AG09319 (cell line): Measurements from ENCODE around the gene HOXA11.

Experiments
- DNase-seq: peaks from one replicate; pipeline ENCODE4 v3.0.0-alpha.2; 2010; ENCODE audit warnings: low read depth; ENCODE audit errors: extremely low read depth
- TF ChIP-seq, protein P1 (sequence below): IDR thresholded peaks from 2 replicates; pipeline ENCODE4 v1.5.1; 2011; ENCODE audit warnings: low read depth, mild to moderate bottlenecking, inconsistent platforms, low read length, moderate library complexity

HOXA11 gene

DNA sequence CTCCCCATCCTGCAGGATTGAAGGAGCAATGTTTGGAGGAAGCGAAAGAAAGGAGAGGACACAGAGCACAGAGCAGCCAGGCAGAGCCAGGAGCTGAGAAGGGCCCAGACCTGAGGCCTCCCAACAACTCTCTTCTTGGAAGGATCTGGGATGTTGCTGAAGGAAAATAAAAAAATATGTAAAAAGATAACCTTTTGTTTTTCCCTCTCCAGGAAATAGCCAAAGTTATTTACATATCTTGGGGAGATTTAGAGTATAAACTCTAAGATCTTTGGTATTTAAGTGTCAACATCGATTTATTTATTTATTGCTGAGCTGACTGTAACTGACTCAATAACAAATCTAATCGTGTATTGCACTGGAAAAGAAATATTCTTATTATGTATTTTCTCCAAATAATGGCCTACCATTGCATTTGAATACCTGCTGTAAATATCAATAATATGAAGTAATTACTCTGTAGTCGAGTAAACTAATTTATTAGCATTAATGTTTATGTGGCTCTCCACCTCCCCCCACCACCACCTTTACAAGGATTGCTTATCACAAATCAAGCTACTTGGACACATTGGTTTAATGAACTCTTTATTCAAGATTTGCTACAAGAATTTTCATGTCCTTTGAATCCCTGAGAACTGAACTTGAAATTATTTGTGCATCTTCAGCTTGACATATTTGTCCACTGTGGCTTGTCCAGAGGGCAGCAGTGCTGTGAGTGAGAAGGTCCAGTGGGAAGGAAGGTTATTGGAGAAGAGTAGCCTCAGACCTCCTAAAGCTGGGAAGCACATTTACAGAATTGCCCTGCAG lies 1.8 kb upstream of the HOXA11 start:
- TF ChIP-seq, protein P1, sequence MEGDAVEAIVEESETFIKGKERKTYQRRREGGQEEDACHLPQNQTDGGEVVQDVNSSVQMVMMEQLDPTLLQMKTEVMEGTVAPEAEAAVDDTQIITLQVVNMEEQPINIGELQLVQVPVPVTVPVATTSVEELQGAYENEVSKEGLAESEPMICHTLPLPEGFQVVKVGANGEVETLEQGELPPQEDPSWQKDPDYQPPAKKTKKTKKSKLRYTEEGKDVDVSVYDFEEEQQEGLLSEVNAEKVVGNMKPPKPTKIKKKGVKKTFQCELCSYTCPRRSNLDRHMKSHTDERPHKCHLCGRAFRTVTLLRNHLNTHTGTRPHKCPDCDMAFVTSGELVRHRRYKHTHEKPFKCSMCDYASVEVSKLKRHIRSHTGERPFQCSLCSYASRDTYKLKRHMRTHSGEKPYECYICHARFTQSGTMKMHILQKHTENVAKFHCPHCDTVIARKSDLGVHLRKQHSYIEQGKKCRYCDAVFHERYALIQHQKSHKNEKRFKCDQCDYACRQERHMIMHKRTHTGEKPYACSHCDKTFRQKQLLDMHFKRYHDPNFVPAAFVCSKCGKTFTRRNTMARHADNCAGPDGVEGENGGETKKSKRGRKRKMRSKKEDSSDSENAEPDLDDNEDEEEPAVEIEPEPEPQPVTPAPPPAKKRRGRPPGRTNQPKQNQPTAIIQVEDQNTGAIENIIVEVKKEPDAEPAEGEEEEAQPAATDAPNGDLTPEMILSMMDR, result no peak
- DNase-seq, result no peak

DNA sequence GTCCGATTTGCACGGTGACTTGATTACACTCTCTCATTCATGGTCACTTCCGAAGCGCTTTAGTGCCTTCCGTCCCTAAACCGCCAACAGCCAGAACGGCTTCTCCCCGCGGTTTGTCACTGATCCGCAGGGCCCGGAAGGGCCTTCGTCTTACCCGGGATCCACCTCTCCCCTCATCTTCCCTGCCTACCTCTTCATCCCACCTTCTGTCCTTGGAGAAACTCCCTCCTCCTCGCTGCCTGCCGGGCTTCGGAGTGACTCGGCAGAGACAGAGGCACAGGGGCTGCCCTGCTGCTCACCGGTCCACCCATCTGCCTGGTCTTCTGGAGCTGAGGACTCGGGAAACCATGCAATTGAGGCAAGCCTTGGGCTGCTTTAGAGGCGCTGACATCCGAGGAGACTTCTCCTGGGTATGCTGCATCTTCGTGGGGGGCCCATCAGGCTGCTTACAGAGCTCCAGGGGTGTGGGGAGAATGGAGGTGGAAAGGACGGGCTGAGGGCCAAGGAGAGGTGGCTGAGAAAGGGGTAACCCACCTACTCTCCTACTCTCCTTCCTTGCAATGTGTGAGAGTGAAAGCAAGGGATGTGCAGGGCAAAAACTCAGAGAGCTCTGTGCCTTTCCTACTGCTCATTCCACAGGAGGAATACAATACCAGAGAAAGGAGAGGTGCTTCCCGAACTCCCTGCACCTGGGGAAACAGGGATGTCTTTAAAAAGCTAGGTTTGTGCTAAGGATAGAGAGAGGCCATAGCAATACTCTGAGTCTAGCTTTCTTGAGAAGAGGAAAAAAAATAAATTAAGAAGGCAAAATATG lies 1.0 kb upstream of the HOXA11 start:
- TF ChIP-seq, protein P1, result no peak
- no peak for DNase-seq

DNA sequence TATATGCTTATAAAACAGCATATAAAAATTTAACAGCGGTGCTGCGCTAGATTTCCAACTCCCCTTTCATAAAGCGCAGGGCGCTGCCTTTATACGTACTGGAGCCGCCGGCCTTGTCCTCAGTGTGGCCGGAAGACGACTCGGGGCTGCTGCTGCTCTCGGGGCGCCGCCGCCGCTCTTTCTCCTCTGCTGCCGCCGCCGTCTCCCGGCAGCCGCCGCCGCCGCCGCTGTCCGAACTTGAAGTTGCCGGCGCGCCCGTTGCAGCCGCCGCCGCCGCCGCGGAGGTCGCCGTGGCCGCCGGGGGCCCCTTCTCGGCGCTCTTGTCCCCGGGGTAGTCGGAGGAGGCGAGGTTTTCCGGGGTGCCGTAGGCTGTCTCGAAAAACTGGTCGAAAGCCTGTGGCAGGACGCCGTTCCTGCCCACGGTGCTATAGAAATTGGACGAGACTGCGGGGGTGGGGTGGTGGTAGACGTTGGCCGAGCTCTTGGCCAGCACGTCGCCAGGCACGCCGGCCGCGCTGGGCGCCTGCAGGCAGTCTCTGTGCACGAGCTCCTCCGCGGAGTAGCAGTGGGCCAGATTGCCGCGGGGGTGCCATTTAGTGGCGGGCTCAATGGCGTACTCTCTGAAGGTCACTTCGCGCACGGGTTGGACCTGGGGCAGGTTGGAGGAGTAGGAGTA lies 557 bp downstream of the HOXA11 start:
- DNase-seq, result no peak
- TF ChIP-seq, protein P1, result no peak

DNA sequence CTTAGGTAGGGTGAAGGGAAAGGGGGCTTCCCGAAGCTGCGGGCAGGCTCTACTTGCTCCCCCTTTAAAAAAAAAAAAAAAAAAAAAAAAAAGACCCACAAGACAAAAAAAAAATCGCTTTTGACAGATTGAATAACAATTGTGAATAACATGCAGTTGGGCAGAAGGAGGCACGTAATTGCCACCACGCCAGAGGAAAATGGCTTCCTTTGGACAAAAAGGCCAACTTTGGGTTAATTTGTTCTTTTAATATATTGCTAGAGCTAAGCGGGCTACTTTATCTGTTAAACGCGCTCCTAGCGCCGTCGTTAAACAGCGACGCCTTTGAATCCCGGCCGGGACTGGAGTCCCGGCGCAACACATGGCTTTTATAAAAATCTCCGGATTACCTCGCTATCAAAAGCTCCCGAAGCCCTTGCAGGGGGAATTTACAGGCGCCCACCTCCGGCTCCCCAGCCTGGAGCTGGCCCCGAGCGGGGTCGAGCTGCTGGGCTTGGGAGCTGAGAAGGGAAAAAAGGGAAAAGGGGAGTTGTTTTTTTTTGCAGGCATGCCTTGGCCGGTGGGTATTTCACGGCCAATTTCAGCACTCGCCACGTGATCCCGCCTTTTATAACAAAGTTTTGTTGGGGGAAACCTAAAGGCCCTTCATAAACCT lies 1.2 kb downstream of the HOXA11 start:
- TF ChIP-seq, protein P1, result no peak

DNA sequence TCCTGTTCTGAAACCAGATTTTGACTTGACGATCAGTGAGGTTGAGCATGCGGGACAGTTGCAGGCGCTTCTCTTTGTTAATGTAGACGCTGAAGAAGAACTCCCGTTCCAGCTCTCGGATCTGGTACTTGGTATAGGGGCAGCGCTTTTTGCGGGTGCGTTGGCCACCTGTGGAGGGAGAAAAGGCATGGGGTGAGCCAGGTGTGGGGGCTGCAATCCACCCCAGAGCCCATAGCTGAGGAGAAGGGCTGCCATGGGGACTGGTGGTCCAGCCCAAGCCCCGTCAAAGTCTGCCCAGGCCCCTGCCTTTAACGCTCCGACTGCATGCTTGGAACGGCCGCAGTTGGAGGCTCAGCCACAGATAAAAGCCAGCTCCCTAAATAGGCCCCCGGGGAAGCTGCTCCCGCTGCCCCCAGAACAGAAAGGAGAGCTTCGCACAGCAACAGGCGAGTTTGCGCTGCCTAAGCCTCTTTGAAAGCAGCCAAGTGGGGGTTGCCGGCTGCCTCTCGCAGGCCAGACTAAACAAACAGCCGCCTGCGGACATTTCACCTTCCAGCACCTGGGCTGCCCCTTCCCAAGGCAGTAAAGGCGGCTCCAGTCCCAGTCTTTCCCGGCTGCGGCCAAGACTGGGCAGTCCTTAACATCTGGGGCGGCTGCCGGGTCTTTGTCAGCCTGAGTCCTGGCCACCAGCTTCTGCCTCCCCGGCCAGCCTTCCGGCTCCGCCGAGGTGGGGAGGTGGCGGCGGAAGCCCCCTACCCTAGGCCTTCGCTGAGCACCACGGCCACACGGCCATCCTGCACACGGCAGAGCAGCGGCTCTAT lies 2.0 kb downstream of the HOXA11 start:
- DNase-seq, result no peak
- TF ChIP-seq, protein P1, result no peak

More for the DNA sequence above, 1.2 kb downstream of the HOXA11 start:
- DNase-seq, result no peak

DNA sequence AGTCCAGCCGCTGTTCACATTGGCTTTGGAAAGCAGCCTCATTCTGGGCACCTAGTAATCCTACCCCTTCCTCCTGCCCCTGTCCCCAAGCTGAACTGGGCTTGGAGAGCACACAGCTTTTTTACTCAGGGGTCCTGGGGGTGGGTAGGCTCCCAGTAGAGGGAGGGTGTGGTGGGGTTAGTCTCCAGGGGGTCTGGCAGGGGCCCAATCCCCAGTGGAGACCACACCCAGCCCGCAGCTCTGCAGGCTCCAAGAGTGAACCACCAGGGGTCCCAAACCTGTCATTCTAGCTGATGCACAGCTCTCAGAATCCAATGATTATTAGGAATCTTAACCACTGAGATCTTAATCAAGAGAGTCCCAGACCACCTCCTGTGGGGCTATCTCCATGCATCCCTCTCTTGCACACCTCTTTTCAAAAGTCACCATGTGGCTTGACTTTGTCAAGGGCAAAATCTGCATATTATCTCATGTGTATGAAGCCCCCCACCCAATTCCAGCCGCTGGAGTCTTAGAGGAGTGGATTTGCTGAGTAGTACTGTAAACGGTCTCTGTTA lies 2.7 kb downstream of the HOXA11 start:
- no peak for DNase-seq
- TF ChIP-seq, protein P1, result no peak
